ENCODE measurements around the gene HIVEP2.

Gene HIVEP2

GRCh38 chr6:142925575-142926110 is 19.3 kb downstream of the HIVEP2 start:
- TF ChIP-seq, protein P1, sequence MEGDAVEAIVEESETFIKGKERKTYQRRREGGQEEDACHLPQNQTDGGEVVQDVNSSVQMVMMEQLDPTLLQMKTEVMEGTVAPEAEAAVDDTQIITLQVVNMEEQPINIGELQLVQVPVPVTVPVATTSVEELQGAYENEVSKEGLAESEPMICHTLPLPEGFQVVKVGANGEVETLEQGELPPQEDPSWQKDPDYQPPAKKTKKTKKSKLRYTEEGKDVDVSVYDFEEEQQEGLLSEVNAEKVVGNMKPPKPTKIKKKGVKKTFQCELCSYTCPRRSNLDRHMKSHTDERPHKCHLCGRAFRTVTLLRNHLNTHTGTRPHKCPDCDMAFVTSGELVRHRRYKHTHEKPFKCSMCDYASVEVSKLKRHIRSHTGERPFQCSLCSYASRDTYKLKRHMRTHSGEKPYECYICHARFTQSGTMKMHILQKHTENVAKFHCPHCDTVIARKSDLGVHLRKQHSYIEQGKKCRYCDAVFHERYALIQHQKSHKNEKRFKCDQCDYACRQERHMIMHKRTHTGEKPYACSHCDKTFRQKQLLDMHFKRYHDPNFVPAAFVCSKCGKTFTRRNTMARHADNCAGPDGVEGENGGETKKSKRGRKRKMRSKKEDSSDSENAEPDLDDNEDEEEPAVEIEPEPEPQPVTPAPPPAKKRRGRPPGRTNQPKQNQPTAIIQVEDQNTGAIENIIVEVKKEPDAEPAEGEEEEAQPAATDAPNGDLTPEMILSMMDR (IDR thresholded peaks at IDR 0.05; ENCODE audit: low read depth, low read length, missing control alignments): no peak
- DNase-seq (ENCODE audit: extremely low read depth, low read depth): no peak
- no peak overlapping the region for H3K4me3 ChIP-seq (replicated peaks; ENCODE audit: low read depth, low read length)

DNA sequence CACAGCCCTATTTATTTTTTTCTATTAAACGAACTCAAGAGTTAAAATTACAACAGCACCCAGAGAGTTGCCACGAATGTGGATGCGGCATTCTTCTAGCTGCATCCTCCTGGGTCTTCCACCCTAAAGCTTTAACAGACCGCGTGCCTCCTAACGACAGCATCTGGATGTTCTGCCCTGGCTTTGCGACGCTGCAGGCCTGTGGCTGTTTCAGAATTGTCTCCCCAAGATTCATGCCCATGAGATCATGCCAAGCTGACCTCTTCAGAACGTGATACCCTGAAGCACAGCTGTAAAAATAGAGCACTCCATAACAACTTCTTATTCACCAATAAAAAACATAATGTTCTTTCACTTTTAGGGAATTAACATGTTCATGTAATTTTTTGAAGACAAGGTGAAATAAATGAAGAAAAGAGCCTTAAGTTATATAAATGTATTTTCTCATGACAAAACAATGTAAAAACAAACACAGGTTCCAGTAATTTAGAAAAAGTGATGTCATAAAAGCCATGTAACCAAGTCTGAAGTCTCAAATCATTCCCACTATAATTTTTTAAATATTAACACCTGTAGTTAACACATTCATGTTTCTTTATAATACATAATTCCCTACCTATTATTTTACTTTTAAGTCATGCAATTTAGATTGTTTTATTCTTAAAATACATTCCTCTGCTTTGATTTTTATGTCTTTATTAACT is 26.5 kb downstream of the HIVEP2 start:
- TF ChIP-seq, protein P1 (IDR thresholded peaks at IDR 0.05; ENCODE audit: low read depth, low read length, missing control alignments): no peak
- no peak for DNase-seq (ENCODE audit: extremely low read depth, low read depth)
- no peak overlapping the region for H3K4me3 ChIP-seq (replicated peaks; ENCODE audit: low read depth, low read length)

DNA sequence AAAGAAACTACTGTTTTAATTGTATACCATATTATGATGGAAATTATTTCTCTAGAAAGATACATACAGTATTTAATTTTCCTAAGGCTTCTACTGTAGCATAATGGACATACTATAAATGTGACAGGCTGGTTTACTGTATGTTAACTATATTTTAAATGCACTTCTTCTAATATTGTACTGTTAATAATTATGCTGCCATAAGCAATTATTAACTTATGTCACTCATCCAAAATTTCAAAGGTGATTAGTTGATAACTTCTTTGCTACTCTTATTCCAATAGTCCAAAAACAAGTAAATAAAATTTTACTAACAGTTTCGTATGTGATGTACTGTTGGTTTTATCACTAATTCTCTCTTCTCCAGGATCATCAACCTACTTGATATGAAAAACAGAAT is 28.1 kb downstream of the HIVEP2 start:
- TF ChIP-seq, protein P1 (IDR thresholded peaks at IDR 0.05; ENCODE audit: low read depth, low read length, missing control alignments): no peak
- DNase-seq (ENCODE audit: extremely low read depth, low read depth): no peak
- H3K4me3 ChIP-seq (replicated peaks; ENCODE audit: low read depth, low read length): no peak overlapping the region

DNA sequence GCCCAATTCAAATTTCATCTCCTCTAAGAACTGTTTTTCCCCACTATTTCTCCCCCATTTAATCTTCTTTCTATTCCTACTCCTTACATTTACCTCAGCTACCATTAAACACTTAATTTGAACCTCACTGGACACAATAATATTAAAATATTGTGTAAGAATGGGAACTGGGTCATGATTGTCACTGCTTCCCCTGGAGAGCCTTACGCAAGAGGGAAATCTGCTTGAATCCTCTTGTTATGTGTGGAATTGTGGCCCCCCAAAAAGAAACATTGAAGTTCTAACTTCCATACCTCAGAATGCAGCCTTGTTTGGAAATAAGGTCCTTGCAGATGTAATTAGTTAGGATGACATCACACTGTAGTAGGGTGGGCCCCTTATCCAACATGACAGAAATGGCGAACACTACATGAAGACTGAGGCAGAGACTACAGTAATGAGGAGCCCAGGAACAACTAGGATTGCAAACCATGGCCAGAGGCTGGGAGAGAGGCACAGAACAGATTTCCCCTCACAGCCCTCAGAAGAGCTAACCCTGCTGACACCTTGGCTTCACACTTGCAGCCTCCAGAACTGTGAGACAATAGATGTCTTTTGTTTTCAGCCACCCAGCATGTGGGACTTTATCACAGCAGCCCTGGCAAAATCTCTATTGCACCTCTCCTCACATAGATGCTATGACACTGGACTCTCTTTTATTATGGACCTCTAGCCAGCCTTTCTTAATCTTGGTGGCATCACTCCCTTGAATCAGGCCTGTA is 29.9 kb downstream of the HIVEP2 start:
- no peak for DNase-seq (ENCODE audit: extremely low read depth, low read depth)
- TF ChIP-seq, protein P1 (IDR thresholded peaks at IDR 0.05; ENCODE audit: low read depth, low read length, missing control alignments): no peak
- H3K4me3 ChIP-seq (replicated peaks; ENCODE audit: low read depth, low read length): no peak overlapping the region

GRCh38 chr6:142914369-142914768 is 30.6 kb downstream of the HIVEP2 start:
- TF ChIP-seq, protein P1 (IDR thresholded peaks at IDR 0.05; ENCODE audit: low read depth, low read length, missing control alignments): no peak
- DNase-seq (ENCODE audit: extremely low read depth, low read depth): no peak
- H3K4me3 ChIP-seq (replicated peaks; ENCODE audit: low read depth, low read length): no peak overlapping the region

DNA sequence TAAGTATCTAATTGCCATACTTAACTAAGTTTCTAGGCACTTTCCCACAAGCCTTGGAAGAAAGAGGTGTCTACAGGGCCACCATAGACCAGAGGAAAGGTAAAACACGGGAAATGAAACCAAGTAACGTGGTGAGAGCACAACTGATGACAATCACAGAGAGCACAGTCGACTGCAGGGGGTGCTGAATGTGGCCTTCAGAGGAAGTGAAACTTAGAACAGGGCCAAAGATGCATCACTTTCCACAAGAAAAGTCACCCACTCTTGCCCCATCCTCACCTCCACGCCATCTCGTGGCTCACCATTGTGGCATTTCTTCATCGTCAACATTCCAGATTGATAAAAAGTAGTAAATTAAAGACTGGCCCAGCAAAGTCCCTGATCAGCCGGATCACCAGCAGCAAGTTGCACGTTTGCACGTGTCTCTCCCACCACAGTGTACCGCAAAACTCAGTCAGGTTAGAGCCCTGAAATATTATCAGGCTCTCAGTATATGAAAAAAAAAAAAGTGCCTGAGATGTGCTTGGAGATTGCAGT is 31.4 kb downstream of the HIVEP2 start:
- no peak for DNase-seq (ENCODE audit: extremely low read depth, low read depth)
- no peak overlapping the region for H3K4me3 ChIP-seq (replicated peaks; ENCODE audit: low read depth, low read length)
- TF ChIP-seq, protein P1 (IDR thresholded peaks at IDR 0.05; ENCODE audit: low read depth, low read length, missing control alignments): no peak

All from HFF-Myc (cell line).